ENCODE results near the gene ADD3.

The ADD3 gene

GRCh38 chr10:110068780-110069179 lies 61.0 kb downstream of the ADD3 start:
- no peak for DNase-seq (ENCODE audit: low read depth)

GRCh38 chr10:110069502-110069982 lies 61.8 kb downstream of the ADD3 start:
- no peak for DNase-seq (ENCODE audit: low read depth)

GRCh38 chr10:110073896-110074295 lies 66.1 kb downstream of the ADD3 start:
- no peak for DNase-seq (ENCODE audit: low read depth)

GRCh38 chr10:110074298-110074697 lies 66.5 kb downstream of the ADD3 start:
- DNase-seq (ENCODE audit: low read depth), result no peak

- DNase-seq (ENCODE audit: low read depth), result no peak
Measured at GRCh38 chr10:110074758-110075671, 67.2 kb downstream of the ADD3 start.

GRCh38 chr10:110075686-110076085 lies 67.9 kb downstream of the ADD3 start:
- no peak for DNase-seq (ENCODE audit: low read depth)

GRCh38 chr10:110076559-110077318 lies 69.0 kb downstream of the ADD3 start:
- DNase-seq (ENCODE audit: low read depth), result no peak

GRCh38 chr10:110077436-110078130 lies 69.8 kb downstream of the ADD3 start:
- no peak for DNase-seq (ENCODE audit: low read depth)

- no peak for DNase-seq (ENCODE audit: low read depth)
Measured at GRCh38 chr10:110078317-110078716, 70.5 kb downstream of the ADD3 start.

- DNase-seq (ENCODE audit: low read depth), result no peak
Measured at GRCh38 chr10:110081911-110082310, 74.1 kb downstream of the ADD3 start.

- no peak for DNase-seq (ENCODE audit: low read depth)
Measured at GRCh38 chr10:110083884-110084283, 76.1 kb downstream of the ADD3 start.

- DNase-seq (ENCODE audit: low read depth), result no peak
Measured at GRCh38 chr10:110087682-110088081, 79.9 kb downstream of the ADD3 start.

GRCh38 chr10:110088367-110089104 lies 80.8 kb downstream of the ADD3 start:
- DNase-seq (ENCODE audit: low read depth), result no peak

- no peak for DNase-seq (ENCODE audit: low read depth)
Measured at GRCh38 chr10:110091830-110092229, 84.0 kb downstream of the ADD3 start.

GRCh38 chr10:110093722-110094121 lies 85.9 kb downstream of the ADD3 start:
- DNase-seq (ENCODE audit: low read depth), result no peak

GRCh38 chr10:110094786-110095185 lies 87.0 kb downstream of the ADD3 start:
- DNase-seq (ENCODE audit: low read depth), result no peak

- DNase-seq (ENCODE audit: low read depth), result no peak
Measured at GRCh38 chr10:110101464-110102144, 93.8 kb downstream of the ADD3 start.

- DNase-seq (ENCODE audit: low read depth), result no peak
Measured at GRCh38 chr10:110103921-110104461, 96.2 kb downstream of the ADD3 start.

- DNase-seq (ENCODE audit: low read depth), result no peak
Measured at GRCh38 chr10:110105873-110106272, 98.1 kb downstream of the ADD3 start.

GRCh38 chr10:110107430-110107829 lies 99.6 kb downstream of the ADD3 start:
- no peak for DNase-seq (ENCODE audit: low read depth)

GRCh38 chr10:110107887-110108286 lies 100.1 kb downstream of the ADD3 start:
- no peak for DNase-seq (ENCODE audit: low read depth)
